SK-N-MC (cell line): ENCODE measurements around the gene KATNAL1.

Source experiments
- EZH2 ChIP-seq: fragments of 200-600 bp; sonication (generic); IDR thresholded peaks from one replicate; pipeline ENCODE4 v1.6.1; 2017; ENCODE audit warnings: antibody characterized with exemption
- FOXP2 ChIP-seq: optimal IDR thresholded peaks from 2 replicates; pipeline ENCODE3; 2011; ENCODE audit warnings: mild to moderate bottlenecking, moderate library complexity; ENCODE audit not compliant: insufficient read depth; ENCODE audit errors: extremely low read length, control extremely low read depth
- POLR2AphosphoS5 ChIP-seq: IDR thresholded peaks from 2 replicates; pipeline ENCODE4 v1.6.1; 2012; ENCODE audit warnings: mild to moderate bottlenecking, low read depth, low read length, borderline replicate concordance

DNA sequence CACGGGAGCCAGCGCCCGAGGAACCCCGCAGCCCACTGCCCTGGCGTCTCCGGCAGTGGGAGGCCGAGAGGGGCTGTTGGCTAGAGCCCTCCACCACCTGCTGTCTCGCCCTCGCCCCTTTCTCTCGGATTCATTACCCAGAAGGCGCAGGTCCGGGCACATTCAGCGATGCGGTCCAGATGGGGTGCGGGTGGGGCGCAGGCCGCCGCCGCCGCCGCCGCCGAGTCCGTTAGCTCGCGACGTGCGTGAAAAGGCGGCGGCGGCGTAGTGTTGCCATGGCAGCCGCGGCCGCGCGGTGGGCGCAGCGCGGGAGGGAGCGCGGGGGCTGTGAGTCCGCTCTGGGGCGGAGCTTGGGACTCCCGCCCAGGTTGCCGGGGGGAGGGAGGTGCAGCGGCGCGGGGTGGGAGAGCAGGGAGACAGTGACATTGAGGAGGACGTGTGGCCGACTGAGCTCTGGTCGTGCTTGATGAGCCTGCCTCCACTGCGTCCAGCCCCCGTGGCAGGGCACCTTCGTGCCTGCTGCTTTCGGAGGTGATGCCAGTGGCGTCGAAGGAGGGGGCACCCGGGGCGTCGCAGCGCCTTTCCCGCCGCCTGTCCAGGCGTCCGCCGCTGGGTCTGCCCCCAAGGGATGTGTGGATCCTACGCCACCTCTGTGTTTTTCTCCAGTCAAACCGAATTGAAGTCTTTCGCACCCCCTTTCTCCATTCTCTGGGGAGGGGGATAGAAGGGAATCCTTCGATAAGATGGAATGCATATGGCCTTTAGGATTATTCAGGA is at the start of gene KATNAL1:
- TF ChIP-seq EZH2 (no peak), POLR2AphosphoS5 (peak; percentile 67), FOXP2 (no peak)
